Measurements from ENCODE around the gene SLC5A4. TPM values are rescaled to one million over a fixed set of nuclear protein-coding genes. Genes with fewer than 3 reads are reported as not detected.
"Not testable (repeated sequence)": the region's sequence is repeated elsewhere in the genome, so short reads cannot be mapped to it uniquely, and the experiment has no call there.

Gene SLC5A4
- polyA plus RNA-seq (not detected in 3 replicates), polyA minus RNA-seq (not detected in 3 replicates)
- polyA plus RNA-seq (2011; ENCODE audit: low read depth) = not detected
- not detected in 2 replicates for polyA plus RNA-seq (2011; cell fraction: cytosol; rRNA removed)
- polyA plus RNA-seq (2011; cell fraction: nucleus; rRNA removed) = not detected in 2 replicates
- not detected in 2 replicates for polyA plus RNA-seq (2012; ENCODE audit: low replicate concordance)
- polyA minus RNA-seq (2011; cell fraction: cytosol; rRNA and poly(A)+ RNA removed) = not detected
- polyA minus RNA-seq (2011; cell fraction: nucleus; rRNA and poly(A)+ RNA removed) = not detected in 2 replicates

- no peak for FAIRE-seq
- TF ChIP-seq CTCF (optimal IDR thresholded peaks at IDR 0.05 in 1 of 3, IDR thresholded peaks at IDR 0.05 in 1 of 3, conservative IDR thresholded peaks at IDR 0.05 in 1 of 3; ENCODE audit: extremely low read depth in 1 of 3, insufficient read depth in 2 of 3, low read length in 3 of 3) = no peak
- no peak for TF ChIP-seq EZH2 (IDR thresholded peaks at IDR 0.05; ENCODE audit: low read length)
- dilution Hi-C loops (cut with MboI; ENCODE audit: extremely low pct_ligation_motif_present, low sequenced_read_pairs) = no loop called here
- no peak within 1 kb of the TSS for H2AFZ ChIP-seq (ENCODE audit: control insufficient read depth, low read length)
- H4K20me1 ChIP-seq (ENCODE audit: control insufficient read depth, extremely low read depth, insufficient read depth, low read length) = no peaks in the 10 kb centered on the region
- no peak within 1 kb of the TSS for H3K4me2 ChIP-seq (ENCODE audit: control insufficient read depth, extremely low read depth, insufficient read depth, low read depth, low read length)
- H3K27me3 ChIP-seq (ENCODE audit: control insufficient read depth, extremely low read depth, insufficient read depth, low read length) = no peaks in the 10 kb centered on the region
- H3K27ac ChIP-seq (ENCODE audit: control insufficient read depth, insufficient read depth, low read length) = no peak within 1 kb of the TSS
- H3K36me3 ChIP-seq (ENCODE audit: control insufficient read depth in 2 of 2, extremely low read depth in 1 of 2, insufficient read depth in 2 of 2, low read length in 2 of 2) = no peaks in the 10 kb centered on the region
- H3K4me1 ChIP-seq (ENCODE audit: control insufficient read depth, extremely low read depth, insufficient read depth, low read length) = no peaks in the 10 kb centered on the region
- no peak within 1 kb of the TSS for H3K9ac ChIP-seq (ENCODE audit: control insufficient read depth, extremely low read depth, insufficient read depth, low read length)
- no peaks in the 10 kb centered on the region for H3K79me2 ChIP-seq (ENCODE audit: control insufficient read depth, insufficient read depth, low read length)
- DNase-seq (ENCODE audit: low read depth, low spot score) = no peak
- no peaks in the 10 kb centered on the region for H3K9me1 ChIP-seq (ENCODE audit: control insufficient read depth, extremely low read depth, insufficient read depth, low read length)
- no peak within 1 kb of the TSS for H3K4me3 ChIP-seq (ENCODE audit: control insufficient read depth in 2 of 3, extremely low read depth in 1 of 3, insufficient read depth in 2 of 3, low read depth in 1 of 3, low read length in 3 of 3)
- H3K9me3 ChIP-seq (ENCODE audit: control insufficient read depth, low read depth, low read length) = no peaks in the 10 kb centered on the region
Observed at GRCh38 chr22:32255217-32255616, at the start of gene SLC5A4. SLC5A4 (minus strand) TSS chr22:32255347; CDS start chr22:32255329, 18 bp downstream.

GRCh38 chr22:32293921-32294320, 38.8 kb upstream of the SLC5A4 start:
- H3K9me3 ChIP-seq (ENCODE audit: control insufficient read depth, low read depth, low read length); FAIRE-seq; DNase-seq (ENCODE audit: low read depth, low spot score); H3K36me3 ChIP-seq (ENCODE audit: control insufficient read depth in 2 of 2, extremely low read depth in 1 of 2, insufficient read depth in 2 of 2, low read length in 2 of 2); H3K27ac ChIP-seq (ENCODE audit: control insufficient read depth, insufficient read depth, low read length); H3K27me3 ChIP-seq (ENCODE audit: control insufficient read depth, extremely low read depth, insufficient read depth, low read length); H3K4me1 ChIP-seq (ENCODE audit: control insufficient read depth, extremely low read depth, insufficient read depth, low read length); H3K9me1 ChIP-seq (ENCODE audit: control insufficient read depth, extremely low read depth, insufficient read depth, low read length); dilution Hi-C loops (cut with MboI; ENCODE audit: extremely low pct_ligation_motif_present, low sequenced_read_pairs); H3K4me2 ChIP-seq (ENCODE audit: control insufficient read depth, extremely low read depth, insufficient read depth, low read depth, low read length); H3K9ac ChIP-seq (ENCODE audit: control insufficient read depth, extremely low read depth, insufficient read depth, low read length); H2AFZ ChIP-seq (ENCODE audit: control insufficient read depth, low read length); H3K4me3 ChIP-seq (ENCODE audit: control insufficient read depth in 2 of 3, extremely low read depth in 1 of 3, insufficient read depth in 2 of 3, low read depth in 1 of 3, low read length in 3 of 3); H4K20me1 ChIP-seq (ENCODE audit: control insufficient read depth, extremely low read depth, insufficient read depth, low read length); H3K79me2 ChIP-seq (ENCODE audit: control insufficient read depth, insufficient read depth, low read length): not testable (repeated sequence)
